Fibroblast of skin of abdomen (primary cell): ENCODE results near the gene TFG.
A peak's percentile ranks its signal among the peaks of the same experiment; 100 is the strongest.

Experiments used
- DNase-seq: peaks from one replicate; pipeline ENCODE4 v3.0.0-alpha.2; 2013

TFG gene

GRCh38 chr3:100706365-100706764 is 2.9 kb upstream of the TFG start:
- peak; percentile 74 for DNase-seq

GRCh38 chr3:100708644-100708988 is 678 bp upstream of the TFG start:
- no peak for DNase-seq

GRCh38 chr3:100709842-100710260 is 557 bp downstream of the TFG start:
- DNase-seq, result peak; percentile 33

- peak; percentile 71 for DNase-seq
Measured at GRCh38 chr3:100710261-100710968, 1.1 kb downstream of the TFG start.

- DNase-seq, result no peak
Measured at GRCh38 chr3:100715176-100715575, 5.9 kb downstream of the TFG start.

- no peak for DNase-seq
Measured at GRCh38 chr3:100717063-100717462, 7.8 kb downstream of the TFG start.

GRCh38 chr3:100717637-100718487 is 8.6 kb downstream of the TFG start:
- no peak for DNase-seq

GRCh38 chr3:100719136-100719535 is 9.8 kb downstream of the TFG start:
- DNase-seq, result no peak

- DNase-seq, result no peak
Measured at GRCh38 chr3:100720426-100720825, 11.1 kb downstream of the TFG start.

GRCh38 chr3:100725935-100726513 is 16.7 kb downstream of the TFG start:
- no peak for DNase-seq

- no peak for DNase-seq
Measured at GRCh38 chr3:100726706-100727105, 17.4 kb downstream of the TFG start.

- no peak for DNase-seq
Measured at GRCh38 chr3:100730524-100730923, 21.2 kb downstream of the TFG start.

- no peak for DNase-seq
Measured at GRCh38 chr3:100732435-100732834, 23.1 kb downstream of the TFG start.

GRCh38 chr3:100737334-100737733 is 28.0 kb downstream of the TFG start:
- peak; percentile 22 for DNase-seq

- no peak for DNase-seq
Measured at GRCh38 chr3:100740207-100740606, 30.9 kb downstream of the TFG start.

GRCh38 chr3:100743535-100743934 is 34.2 kb downstream of the TFG start:
- DNase-seq, result no peak

- DNase-seq, result no peak
Measured at GRCh38 chr3:100744671-100745070, 35.4 kb downstream of the TFG start.

- DNase-seq, result no peak
Measured at GRCh38 chr3:100745617-100746016, 36.3 kb downstream of the TFG start.

GRCh38 chr3:100746092-100746491 is 36.8 kb downstream of the TFG start:
- DNase-seq, result no peak

- DNase-seq, result no peak
Measured at GRCh38 chr3:100748220-100748619, 38.9 kb downstream of the TFG start.

- DNase-seq, result no peak
Measured at GRCh38 chr3:100748967-100749366, 39.7 kb downstream of the TFG start.

GRCh38 chr3:100753846-100754245 is 44.6 kb downstream of the TFG start:
- DNase-seq, result no peak

- DNase-seq, result no peak
Measured at GRCh38 chr3:100754563-100755334, 45.5 kb downstream of the TFG start.
